HEK293T (cell line): Measurements from ENCODE around the gene LRP1B.

Experiments used
- CTCF ChIA-PET: fragments of 350-600 bp; formaldehyde crosslinking; extraction: SDS; loops from one replicate; lab custom pipeline; 2021; ENCODE audit warnings: antibody characterized with exemption, inconsistent platforms; lab: Yijun Ruan, JAX
- POLR2A ChIA-PET: fragments of 350-600 bp; formaldehyde crosslinking; extraction: SDS; loops from one replicate; lab custom pipeline; 2020; ENCODE audit warnings: antibody characterized with exemption, inconsistent platforms; lab: Yijun Ruan, JAX
- DNase-seq: peaks from one replicate; pipeline ENCODE4 v3.0.0; 2012; ENCODE audit warnings: mixed read lengths; ENCODE audit errors: extremely low spot score
- ARNT ChIP-seq: fragments of 450-650 bp; IDR thresholded peaks from 2 replicates; pipeline ENCODE4 v1.6.1; 2017; ENCODE audit warnings: mild to moderate bottlenecking
- BHLHE40 ChIP-seq: fragments of 450-650 bp; IDR thresholded peaks from 2 replicates; pipeline ENCODE4 v1.6.1; 2016; ENCODE audit warnings: mild to moderate bottlenecking, moderate library complexity, borderline replicate concordance
- CTBP1 ChIP-seq: fragments of 450-650 bp; IDR thresholded peaks from 2 replicates; pipeline ENCODE4 v1.6.1; 2016; ENCODE audit warnings: borderline replicate concordance
- ELF4 ChIP-seq: fragments of 450-650 bp; IDR thresholded peaks from 2 replicates; pipeline ENCODE4 v1.6.1; 2017; ENCODE audit warnings: antibody characterized with exemption
- FOXA1 ChIP-seq: fragments of 450-650 bp; IDR thresholded peaks from 2 replicates; pipeline ENCODE4 v1.6.1; 2016; ENCODE audit warnings: mild to moderate bottlenecking
- FOXK2 ChIP-seq: fragments of 450-650 bp; IDR thresholded peaks from 2 replicates; pipeline ENCODE4 v1.6.1; 2016; ENCODE audit warnings: mild to moderate bottlenecking
- FOXM1 ChIP-seq: fragments of 450-650 bp; IDR thresholded peaks from 2 replicates; pipeline ENCODE4 v1.6.1; 2017; ENCODE audit warnings: mild to moderate bottlenecking, borderline replicate concordance
- HDGF ChIP-seq: fragments of 450-650 bp; IDR thresholded peaks from 2 replicates; pipeline ENCODE4 v1.6.1; 2017; ENCODE audit warnings: antibody characterized with exemption, borderline replicate concordance
- L3MBTL2 ChIP-seq: fragments of 450-650 bp; conservative IDR thresholded peaks from 2 replicates; pipeline ENCODE4 v1.6.1; 2016; ENCODE audit warnings: mild to moderate bottlenecking
- LEF1 ChIP-seq: fragments of 450-650 bp; IDR thresholded peaks from 2 replicates; pipeline ENCODE4 v1.6.1; 2017; ENCODE audit warnings: mild to moderate bottlenecking, borderline replicate concordance
- NFRKB ChIP-seq: fragments of 450-650 bp; IDR thresholded peaks from 2 replicates; pipeline ENCODE4 v1.6.1; 2016; ENCODE audit warnings: mild to moderate bottlenecking, moderate library complexity
- PKNOX1 ChIP-seq: fragments of 450-650 bp; IDR thresholded peaks from 2 replicates; pipeline ENCODE4 v1.6.1; 2016
- SP1 ChIP-seq: fragments of 450-650 bp; IDR thresholded peaks from 2 replicates; pipeline ENCODE4 v1.6.1; 2017
- SUZ12 ChIP-seq: fragments of 450-650 bp; IDR thresholded peaks from 2 replicates; pipeline ENCODE4 v1.6.1; 2016; ENCODE audit warnings: mild to moderate bottlenecking
- TARDBP ChIP-seq: fragments of 450-650 bp; IDR thresholded peaks from 2 replicates; pipeline ENCODE4 v1.6.1; 2016
- ZNF384 ChIP-seq: fragments of 450-650 bp; IDR thresholded peaks from 2 replicates; pipeline ENCODE4 v1.6.1; 2016

Gene LRP1B

GRCh38 chr2:141940709-141941108 lies 190.1 kb downstream of the LRP1B start:
- TF ChIP-seq ZNF384 (no peak), NFRKB (no peak), L3MBTL2 (no peak), BHLHE40 (no peak), TARDBP (no peak), SUZ12 (no peak), ELF4 (no peak), LEF1 (no peak), HDGF (no peak), FOXK2 (no peak), SP1 (no peak), FOXM1 (no peak), PKNOX1 (no peak), ARNT (no peak)
- ChIA-PET POLR2A (no interaction called here), CTCF (no interaction called here)
- no peak for DNase-seq

- TF ChIP-seq BHLHE40 (no peak), FOXM1 (no peak), ELF4 (no peak), L3MBTL2 (no peak), HDGF (no peak), LEF1 (no peak), FOXK2 (no peak), CTBP1 (no peak), SP1 (no peak), NFRKB (no peak), PKNOX1 (no peak), ZNF384 (no peak), FOXA1 (no peak), TARDBP (no peak), SUZ12 (no peak)
- ChIA-PET CTCF (no interaction called here), POLR2A (no interaction called here)
- no peak for DNase-seq
Observed at GRCh38 chr2:141933226-141933625, 197.6 kb downstream of the LRP1B start.

GRCh38 chr2:141932261-141932660 lies 198.6 kb downstream of the LRP1B start:
- TF ChIP-seq NFRKB (no peak), L3MBTL2 (no peak), FOXM1 (no peak), ZNF384 (no peak), CTBP1 (no peak), PKNOX1 (no peak), SUZ12 (no peak)
- no peak for DNase-seq
- CTCF ChIA-PET: no interaction called here
- POLR2A ChIA-PET: no interaction called here

GRCh38 chr2:141931797-141932196 lies 199.0 kb downstream of the LRP1B start:
- ChIA-PET CTCF (no interaction called here), POLR2A (no interaction called here)
- DNase-seq: no peak
- no peak for TF ChIP-seq L3MBTL2
- no peak for TF ChIP-seq ZNF384
- no peak for TF ChIP-seq ELF4

- no peak for DNase-seq
- ChIA-PET CTCF (no interaction called here), POLR2A (no interaction called here)
- TF ChIP-seq TARDBP (no peak), LEF1 (no peak), L3MBTL2 (no peak), BHLHE40 (no peak), CTBP1 (no peak), FOXM1 (no peak), ELF4 (no peak), ZNF384 (no peak), PKNOX1 (no peak), SP1 (no peak), HDGF (no peak), ARNT (no peak), SUZ12 (no peak), FOXA1 (no peak), FOXK2 (no peak), NFRKB (no peak)
Observed at GRCh38 chr2:141930803-141931202, 200.0 kb downstream of the LRP1B start.

GRCh38 chr2:141929331-141930252 lies 201.2 kb downstream of the LRP1B start:
- no peak for DNase-seq
- CTCF ChIA-PET: no interaction called here
- POLR2A ChIA-PET: no interaction called here
- TF ChIP-seq PKNOX1: no peak
- no peak for TF ChIP-seq SUZ12
- TF ChIP-seq SP1: no peak
- no peak for TF ChIP-seq ARNT
- no peak for TF ChIP-seq FOXK2
- no peak for TF ChIP-seq LEF1
- no peak for TF ChIP-seq CTBP1
